Hematopoietic multipotent progenitor cell treated with erythropoietin and hydrocortisone succinate and interleukin-3 and kit ligand, for 4 days (in vitro differentiated cells): ENCODE measurements around the gene HGS.

Experiments
- DNase-seq: peaks from one replicate; pipeline ENCODE4 v3.0.0-alpha.2; 2015

The HGS gene

DNA sequence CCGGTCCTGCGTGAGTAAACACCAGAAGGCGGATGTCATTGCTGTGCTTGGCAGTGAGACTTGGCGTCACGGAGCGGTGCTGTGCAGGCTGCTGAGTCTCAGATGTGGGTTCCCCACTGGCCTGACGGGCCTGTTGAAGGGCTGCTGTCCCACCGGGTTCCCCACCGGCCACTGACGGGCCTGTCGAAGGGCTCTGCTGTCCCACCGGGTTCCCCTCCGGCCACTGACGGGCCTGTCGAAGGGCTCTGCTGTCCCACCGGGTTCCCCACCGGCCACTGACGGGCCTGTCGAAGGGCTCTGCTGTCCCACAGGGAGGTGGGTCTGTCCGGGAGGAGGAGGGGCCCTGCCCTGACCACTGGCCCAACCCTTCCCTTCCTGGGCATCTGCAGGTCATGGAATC is 2.8 kb downstream of the HGS start:
- no peak for DNase-seq

DNA sequence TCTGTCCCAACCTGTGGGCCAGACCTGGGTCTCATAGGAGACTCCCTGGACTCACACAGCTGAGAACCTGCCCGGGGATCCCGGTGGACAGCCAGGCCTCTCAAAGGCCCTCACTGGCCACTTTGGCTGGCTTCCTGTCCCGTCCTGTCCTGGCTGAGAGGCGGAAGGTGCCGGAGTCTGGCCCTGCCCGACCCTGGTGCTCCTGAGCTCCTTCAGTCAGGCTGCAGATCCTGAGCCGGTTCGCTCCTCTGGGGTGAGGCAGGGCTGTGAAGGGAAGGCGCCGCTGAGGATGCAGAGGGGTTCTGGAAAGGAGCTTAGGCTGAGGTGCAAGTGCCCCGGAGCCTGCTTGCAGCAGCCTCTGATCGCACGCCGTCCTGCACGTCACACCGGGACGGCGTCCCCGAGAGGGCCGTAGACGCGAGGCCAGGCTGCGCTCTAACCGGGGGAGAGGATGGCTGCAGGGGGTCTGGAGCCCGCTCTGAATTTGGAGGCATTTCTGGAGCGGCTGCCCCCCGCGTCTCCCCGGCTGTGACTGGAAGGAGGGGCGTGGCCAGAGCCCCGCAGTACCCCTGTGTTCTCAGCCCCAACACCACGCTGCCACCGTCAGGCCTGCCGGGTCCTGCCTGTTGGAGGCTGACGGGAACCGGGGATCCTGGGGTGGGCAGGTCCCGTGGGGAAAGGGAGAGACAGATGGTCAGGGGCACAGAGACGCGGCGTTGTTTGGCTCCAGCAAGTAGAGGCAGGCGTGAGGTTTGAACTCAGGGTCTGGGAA is 4.1 kb downstream of the HGS start:
- DNase-seq = no peak

DNA sequence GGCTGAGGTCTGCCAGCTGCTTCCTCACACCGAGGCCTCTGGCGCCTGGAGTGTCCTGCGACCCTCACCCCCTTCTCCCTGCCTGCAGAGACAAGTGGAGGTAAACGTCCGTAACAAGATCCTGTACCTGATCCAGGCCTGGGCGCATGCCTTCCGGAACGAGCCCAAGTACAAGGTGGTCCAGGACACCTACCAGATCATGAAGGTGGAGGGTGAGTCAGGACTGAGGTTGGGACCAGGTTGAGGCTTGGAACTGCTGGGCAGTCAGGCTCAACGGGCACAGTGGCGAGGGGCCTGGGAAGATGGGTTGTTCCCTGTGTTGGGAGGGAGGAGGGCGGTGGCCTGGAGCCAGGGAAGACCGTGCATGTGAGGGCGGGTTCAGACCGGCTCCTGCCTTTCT is 4.8 kb downstream of the HGS start:
- no peak for DNase-seq

DNA sequence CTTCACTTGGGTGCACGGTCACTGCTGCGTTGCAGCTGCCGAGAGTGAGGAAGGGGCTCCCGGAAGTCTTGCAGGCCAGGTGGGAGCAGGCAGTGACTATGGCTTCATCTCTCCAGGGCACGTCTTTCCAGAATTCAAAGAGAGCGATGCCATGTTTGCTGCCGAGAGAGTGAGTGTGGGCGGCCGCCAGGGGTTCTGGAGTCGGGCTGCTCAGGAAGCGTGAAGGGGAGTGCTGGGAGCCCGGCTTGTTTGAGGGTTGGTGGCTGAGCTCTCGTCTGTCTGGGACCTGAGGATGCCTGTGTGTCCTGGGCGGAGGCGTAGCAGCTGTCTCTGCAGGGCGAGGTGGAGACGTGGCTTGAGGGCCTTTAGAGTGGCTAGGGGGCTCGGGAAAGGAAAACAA is 6.3 kb downstream of the HGS start:
- no peak for DNase-seq

DNA sequence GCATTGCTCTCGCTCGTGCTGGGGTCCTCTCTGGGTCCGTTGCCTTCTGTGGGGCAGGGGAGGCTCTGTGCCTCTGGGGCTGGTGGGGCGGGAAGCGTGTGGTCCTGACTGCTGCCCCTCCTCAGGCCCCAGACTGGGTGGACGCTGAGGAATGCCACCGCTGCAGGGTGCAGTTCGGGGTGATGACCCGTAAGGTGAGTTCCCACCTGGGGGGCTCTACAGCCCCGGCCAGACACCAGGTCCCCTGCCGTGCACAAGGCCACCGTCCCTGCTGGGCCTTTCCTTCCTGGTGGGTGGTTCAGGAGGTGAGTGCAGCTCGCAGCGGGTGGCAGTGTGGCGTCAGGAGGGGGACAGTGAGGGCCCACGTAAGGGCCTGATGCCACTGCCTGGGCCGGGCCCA is 6.7 kb downstream of the HGS start:
- no peak for DNase-seq

DNA sequence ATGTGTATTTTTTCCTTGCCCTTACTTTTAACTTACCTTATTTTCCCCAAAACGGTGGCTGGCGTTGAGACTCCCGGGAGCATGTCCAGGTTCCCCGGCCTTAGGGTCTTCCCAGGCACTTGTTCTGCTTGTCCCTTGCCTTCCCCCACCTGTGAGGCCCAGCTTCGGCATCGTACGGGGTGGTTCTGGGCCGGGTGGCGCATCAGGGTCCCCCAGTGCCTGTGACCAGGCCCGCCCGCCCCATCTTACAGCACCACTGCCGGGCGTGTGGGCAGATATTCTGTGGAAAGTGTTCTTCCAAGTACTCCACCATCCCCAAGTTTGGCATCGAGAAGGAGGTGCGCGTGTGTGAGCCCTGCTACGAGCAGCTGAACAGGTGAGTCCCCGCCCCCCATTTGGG is 7.4 kb downstream of the HGS start:
- no peak for DNase-seq

DNA sequence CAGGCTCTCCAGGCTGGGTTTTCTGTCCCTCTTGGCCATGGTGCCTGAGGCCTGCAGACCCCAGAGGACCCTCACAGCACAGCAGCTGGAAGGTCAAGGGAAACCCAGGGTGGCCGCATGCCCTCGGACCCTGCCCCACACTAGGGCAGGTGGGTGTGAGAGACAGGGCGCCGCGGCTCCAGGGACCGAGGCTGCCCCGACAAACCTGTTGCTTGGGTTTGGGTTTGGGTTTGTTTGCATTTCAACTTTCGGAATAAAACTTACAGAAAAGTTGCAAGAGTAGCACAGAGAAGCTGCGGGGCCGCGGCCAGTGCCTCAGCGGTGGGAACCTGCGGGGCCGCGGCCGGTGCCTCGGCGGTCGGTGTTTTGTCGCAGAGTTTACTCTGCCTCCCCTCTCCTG is 7.8 kb downstream of the HGS start:
- no peak for DNase-seq

DNA sequence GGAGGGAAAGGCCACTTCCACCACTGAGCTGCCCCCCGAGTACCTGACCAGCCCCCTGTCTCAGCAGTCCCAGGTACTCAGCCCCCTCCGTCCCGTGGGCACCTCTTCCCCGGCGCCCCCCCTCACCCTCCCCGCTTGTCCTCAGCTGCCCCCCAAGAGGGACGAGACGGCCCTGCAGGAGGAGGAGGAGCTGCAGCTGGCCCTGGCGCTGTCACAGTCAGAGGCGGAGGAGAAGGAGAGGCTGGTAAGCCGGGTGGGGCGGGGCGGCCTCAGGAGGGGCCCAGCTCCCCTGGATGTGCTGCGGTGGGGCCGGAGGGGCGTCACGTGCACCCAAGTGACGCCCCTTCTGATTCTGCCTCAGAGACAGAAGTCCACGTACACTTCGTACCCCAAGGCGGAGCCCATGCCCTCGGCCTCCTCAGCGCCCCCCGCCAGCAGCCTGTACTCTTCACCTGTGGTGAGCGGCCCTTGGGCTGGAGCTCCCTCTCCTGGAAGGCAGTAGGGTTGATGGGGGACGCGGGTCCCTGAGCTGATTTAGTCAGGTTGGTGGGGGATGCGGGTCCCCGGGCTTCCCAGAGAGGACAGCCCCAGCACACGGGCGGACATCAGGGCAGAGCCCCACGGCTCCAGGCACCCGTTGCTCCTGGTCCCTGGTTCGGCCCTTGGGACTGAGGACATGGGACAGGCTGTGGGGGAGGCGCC is 9.8 kb downstream of the HGS start:
- peak; percentile 37 for DNase-seq

DNA sequence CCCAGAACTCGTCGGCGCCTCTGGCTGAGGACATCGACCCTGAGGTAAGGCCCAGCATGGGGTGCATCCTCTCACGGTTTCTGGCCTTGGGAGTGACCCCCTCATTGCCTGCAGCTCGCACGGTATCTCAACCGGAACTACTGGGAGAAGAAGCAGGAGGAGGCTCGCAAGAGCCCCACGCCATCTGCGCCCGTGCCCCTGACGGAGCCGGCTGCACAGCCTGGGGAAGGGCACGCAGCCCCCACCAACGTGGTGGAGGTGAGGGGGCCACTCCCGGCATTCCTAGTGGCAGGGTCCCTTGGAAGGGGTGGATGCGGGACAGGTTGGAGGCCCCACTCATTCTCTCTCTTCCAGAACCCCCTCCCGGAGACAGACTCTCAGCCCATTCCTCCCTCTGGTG is 11.0 kb downstream of the HGS start:
- DNase-seq = no peak

DNA sequence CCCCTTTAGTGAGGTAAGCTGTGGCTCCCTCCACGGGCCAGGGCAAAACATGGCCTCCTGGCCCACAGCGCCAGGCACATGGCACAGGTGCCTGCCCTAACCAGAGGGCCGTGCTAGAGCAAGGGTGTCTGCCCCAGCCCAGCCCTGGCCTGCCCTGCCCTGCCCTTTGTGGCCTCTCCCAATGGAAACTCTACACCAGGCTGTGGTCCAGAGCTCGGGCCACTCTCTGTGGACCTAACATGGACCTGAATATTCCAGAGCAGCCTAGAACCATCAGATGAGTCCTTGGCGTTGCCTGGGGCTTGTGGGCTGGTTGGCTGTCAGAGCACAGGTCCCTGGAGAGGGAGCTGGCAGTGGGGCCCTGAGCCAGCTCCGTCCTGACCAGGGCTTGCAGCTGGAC is 11.4 kb downstream of the HGS start:
- DNase-seq = no peak

DNA sequence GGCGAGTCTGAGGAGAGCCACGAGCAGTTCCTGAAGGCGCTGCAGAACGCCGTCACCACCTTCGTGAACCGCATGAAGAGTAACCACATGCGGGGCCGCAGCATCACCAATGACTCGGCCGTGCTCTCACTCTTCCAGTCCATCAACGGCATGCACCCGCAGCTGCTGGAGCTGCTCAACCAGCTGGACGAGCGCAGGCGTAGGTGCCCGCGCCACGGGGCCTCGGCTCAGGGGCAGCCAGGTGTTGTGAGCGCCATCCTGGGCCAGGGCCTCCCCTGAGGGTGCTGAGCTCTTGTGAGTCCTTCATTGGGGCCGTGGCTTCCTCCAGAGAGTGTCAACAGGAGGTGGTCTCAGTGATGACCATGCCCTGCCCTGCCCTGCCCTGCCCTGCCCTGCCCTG is 12.0 kb downstream of the HGS start:
- no peak for DNase-seq

DNA sequence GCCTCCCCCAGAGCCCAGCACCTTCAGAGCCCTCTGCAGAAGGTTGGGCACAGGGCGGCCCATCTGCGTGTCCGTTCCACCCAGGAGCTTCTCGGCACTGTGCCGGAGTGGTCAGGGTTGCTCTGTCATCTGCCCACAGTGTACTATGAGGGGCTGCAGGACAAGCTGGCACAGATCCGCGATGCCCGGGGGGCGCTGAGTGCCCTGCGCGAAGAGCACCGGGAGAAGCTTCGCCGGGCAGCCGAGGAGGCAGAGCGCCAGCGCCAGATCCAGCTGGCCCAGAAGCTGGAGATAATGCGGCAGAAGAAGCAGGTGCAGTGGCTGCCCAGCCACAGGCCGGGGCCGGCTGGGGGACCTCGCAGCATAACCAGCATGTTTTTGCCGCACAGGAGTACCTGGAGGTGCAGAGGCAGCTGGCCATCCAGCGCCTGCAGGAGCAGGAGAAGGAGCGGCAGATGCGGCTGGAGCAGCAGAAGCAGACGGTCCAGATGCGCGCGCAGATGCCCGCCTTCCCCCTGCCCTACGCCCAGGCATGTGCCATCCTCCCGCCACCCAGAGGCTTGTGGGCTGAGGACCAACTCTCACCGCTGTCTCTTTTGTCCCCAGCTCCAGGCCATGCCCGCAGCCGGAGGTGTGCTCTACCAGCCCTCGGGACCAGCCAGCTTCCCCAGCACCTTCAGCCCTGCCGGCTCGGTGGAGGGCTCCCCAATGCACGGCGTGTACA is 12.6 kb downstream of the HGS start:
- no peak for DNase-seq

DNA sequence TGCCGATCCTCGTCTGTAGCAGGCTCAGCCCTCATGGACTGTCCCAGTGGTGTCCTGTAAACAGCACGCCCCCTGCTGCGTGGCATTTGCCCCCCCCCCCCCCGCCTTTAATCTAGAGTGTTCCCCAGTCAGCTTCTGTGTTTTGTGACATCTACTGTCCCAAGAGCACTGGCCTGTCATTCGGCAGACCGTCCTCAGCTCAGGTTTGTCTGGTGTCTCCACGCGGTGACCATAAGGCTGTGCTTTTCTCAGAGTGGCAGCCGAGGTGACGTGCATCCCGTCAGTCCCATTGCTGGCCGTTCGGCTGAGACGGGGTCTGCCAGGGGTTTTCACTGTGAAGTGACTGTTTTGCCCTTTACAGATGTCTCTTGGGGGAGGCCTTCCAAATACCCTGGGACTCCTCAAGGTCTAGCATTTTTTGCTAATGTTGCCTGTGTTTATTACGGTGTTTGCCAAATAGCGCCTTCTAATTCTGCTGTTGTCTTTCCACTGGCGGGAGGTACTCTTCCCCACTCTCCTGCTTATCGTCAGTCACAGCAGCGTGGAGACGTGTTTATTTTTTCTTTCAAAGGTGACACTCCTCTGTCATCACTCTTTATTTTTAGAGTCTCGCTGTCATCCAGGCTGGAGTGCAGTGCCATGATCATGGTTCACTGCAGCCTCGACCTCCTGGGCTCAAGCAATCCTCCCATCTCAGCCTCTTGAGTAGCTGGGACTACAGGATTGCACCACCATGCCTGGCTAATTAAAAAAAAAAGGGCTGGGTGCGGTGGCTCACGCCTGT is 13.6 kb downstream of the HGS start:
- no peak for DNase-seq

DNA sequence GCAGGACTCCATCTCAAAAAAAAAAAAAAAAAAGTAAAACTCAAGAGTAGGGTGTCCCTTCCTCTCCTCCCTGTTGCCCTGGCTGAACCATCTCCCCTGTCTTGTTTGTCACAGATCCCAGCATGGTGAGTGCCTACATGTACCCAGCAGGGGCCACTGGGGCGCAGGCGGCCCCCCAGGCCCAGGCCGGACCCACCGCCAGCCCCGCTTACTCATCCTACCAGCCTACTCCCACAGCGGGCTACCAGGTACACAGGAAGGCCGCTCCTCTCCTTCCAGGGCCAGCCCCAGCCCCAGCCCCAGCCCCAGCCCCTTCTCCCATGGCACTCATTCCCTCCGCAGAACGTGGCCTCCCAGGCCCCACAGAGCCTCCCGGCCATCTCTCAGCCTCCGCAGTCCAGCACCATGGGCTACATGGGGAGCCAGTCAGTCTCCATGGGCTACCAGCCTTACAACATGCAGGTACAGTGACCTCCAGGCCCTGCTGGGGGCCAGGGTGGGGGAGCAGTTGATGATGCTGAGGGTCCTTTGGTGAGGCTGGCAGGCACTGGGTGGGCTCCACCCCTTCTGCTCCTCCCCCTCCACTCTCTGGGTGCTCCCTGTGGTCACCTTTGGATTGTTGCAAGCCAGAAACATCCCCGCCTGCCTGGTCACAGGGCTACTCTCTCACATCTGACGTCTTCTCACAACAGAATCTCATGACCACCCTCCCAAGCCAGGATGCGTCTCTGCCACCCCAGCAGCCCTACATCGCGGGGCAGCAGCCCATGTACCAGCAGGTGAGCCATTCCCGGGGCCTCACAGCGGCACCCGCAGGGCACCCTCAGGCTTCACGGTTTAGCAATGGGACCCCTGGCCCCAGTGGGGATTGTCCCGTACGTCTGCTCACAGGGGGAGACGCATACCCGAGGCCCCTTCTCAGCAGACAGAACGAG is 16.8 kb downstream of the HGS start:
- DNase-seq = no peak

DNA sequence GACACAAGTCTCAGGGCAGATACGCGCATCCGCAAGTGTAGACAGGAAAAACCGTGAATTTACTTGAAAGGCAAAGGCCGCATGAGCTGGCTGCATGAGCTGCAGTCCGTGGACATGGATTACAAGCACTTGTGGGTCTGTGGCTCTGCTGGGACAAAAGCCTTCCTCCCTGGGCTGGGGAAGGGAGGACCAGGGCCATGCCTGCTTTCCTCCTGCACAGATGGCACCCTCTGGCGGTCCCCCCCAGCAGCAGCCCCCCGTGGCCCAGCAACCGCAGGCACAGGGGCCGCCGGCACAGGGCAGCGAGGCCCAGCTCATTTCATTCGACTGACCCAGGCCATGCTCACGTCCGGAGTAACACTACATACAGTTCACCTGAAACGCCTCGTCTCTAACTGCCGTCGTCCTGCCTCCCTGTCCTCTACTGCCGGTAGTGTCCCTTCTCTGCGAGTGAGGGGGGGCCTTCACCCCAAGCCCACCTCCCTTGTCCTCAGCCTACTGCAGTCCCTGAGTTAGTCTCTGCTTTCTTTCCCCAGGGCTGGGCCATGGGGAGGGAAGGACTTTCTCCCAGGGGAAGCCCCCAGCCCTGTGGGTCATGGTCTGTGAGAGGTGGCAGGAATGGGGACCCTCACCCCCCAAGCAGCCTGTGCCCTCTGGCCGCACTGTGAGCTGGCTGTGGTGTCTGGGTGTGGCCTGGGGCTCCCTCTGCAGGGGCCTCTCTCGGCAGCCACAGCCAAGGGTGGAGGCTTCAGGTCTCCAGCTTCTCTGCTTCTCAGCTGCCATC is 17.7 kb downstream of the HGS start:
- peak; percentile 79 for DNase-seq

DNA sequence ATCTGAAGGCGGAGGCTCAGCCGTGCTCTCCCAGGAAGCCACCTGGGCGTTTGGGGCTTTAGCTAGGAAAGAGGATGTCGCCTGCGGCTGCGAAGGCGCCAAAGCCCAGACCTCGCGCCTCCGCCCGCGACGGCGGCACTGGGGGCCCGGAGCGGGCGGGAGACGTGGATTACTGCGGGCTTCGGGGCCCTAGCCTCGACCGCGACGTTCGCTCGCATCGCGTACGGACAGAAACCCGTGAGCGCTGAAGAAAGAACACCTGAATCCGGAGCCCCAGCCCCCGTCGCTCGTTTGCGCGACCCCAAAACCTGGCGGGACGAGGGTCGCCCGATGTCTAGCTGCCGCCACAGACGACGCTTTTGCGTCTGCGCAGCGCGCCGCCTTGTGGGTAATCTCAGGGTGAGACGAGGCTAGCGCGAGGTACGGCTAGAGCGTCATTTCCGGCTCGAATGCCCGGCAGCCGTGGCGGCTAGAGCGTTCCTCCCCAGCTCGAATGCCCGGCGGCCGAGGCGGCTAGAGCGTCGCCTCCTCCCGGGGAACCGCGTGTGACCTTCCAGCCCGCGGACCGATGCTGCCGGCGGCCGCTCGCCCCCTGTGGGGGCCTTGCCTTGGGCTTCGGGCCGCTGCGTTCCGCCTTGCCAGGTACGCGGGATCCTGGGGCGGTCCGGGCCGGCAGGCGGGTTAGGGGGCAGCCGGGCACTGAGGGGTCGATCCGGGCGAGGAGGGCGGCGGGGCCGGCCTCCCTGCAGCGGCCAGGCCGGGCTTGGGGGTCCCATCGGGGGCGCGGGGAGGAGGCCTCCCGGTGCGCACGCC is 19.3 kb downstream of the HGS start, which contains the start of gene MRPL12:
MRPL12 (plus strand) TSS at position 434 of the 813 bp plus-strand sequence; CDS start at position 569, 135 bp downstream.
- peak; percentile 98 for DNase-seq

DNA sequence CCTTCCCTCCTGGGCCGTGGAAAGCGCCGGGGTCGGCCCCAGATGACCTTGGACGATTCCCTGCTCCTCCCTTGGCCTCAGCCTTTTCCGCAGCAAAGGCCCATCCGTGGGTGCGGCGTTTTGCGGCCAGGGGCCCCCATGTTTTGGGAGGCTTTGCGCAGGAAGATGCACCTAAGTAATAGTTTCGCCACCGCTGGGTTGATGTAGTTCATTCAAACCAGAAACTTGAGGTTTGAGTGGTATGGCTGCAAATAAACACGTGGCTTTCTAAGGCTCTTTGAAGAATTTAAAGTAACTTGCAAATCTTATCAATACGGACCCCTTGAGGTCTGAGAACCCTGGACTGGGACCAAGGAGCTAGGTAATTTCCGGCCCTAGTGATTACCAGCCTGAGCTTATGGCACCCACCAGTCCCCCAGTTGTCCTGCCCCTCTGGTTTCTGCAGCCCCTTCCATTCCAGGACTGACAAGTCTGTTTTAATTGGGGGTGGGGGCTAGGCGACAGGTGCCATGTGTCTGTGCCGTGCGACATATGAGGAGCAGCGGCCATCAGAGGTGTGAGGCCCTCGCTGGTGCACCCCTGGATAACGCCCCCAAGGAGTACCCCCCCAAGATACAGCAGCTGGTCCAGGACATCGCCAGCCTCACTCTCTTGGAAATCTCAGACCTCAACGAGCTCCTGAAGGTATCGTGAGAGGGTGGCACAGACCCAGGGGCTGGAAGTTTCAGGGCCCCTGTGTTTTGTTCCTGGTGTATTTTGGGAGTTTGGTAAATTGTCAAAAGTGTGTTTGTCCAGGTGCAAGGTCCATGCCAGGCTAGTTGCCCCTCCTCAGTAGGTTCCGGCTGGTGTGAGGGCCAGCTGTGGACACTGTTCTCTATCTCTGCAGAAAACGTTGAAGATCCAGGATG is 20.2 kb downstream of the HGS start:
- DNase-seq = no peak

DNA sequence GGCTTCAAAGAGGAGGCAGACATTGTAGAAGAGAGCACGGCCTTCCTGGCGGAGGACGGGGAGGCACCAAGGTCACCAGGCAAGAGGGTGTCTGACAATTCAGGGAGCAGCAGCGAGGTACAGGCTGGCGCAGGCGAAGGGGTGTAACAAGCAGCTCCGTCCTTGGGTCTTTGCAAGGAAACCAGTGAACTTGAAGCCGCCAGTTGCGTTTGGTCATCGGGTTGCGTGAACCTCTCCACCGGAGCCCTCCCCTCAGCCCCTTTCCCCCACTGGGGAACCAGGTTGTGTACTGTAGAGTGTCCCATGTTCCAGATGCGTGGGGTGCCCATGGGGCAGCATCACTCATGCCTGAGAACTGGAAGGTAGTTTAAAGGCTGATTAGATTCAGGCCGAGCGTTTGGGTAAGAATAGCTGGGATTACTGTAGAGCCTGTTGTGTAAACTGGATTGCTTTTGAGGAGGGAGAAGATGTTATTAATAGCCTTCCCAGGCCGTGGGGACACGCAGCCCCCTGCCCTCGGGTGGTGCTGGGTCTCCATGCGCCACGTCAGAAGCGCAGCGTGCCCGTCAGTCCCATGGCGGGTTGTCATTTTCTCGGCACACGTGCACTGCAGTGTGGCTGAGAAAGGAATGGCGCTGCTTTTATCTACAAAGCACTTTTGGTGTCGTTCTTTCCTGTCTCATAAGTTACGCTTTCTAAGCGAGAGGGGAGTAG is 21.9 kb downstream of the HGS start:
- no peak for DNase-seq
